Astrocyte of the cerebellum (primary cell): ENCODE results near the gene C1orf21.

Experiments
- DNase-seq: peaks from one replicate; pipeline ENCODE4 v3.0.0-alpha.2; 2011; ENCODE audit warnings: low read depth
- H3K4me3 ChIP-seq: 2 replicates; pipeline ENCODE4 v1.5.1; 2011; ENCODE audit warnings: mild to moderate bottlenecking, low read depth, low read length, moderate library complexity
- in situ Hi-C: cut with HindIII; loops from 2 replicates; pipeline ENCODE4 v1.10.0; 2017; ENCODE audit warnings: low sequenced_read_pairs
- TF ChIP-seq, protein P1 (sequence below): IDR thresholded peaks from 2 replicates; pipeline ENCODE4 v1.5.1; 2012; ENCODE audit warnings: low read length, low read depth, moderate library complexity, mild to moderate bottlenecking; ENCODE audit errors: missing control alignments

Gene C1orf21

DNA sequence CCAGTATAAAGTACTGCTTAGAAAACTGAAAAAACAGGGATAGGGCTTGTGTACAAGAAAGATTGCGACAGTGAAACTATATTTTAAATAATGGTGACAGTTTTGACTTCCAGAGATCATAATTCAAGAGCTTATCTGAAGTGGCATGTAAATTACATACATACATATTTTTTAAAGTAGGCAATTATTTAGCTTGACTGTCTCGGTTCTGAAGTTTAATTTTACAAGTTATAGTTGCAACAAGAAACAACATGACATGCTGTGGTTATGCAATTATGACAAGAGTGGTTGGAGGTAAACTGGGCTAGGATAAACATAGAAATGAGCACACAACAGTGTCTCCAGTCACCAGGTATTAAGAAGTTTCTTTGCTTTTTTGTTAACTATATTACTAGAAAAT, 4.1 kb downstream of the C1orf21 start:
- TF ChIP-seq, protein P1, sequence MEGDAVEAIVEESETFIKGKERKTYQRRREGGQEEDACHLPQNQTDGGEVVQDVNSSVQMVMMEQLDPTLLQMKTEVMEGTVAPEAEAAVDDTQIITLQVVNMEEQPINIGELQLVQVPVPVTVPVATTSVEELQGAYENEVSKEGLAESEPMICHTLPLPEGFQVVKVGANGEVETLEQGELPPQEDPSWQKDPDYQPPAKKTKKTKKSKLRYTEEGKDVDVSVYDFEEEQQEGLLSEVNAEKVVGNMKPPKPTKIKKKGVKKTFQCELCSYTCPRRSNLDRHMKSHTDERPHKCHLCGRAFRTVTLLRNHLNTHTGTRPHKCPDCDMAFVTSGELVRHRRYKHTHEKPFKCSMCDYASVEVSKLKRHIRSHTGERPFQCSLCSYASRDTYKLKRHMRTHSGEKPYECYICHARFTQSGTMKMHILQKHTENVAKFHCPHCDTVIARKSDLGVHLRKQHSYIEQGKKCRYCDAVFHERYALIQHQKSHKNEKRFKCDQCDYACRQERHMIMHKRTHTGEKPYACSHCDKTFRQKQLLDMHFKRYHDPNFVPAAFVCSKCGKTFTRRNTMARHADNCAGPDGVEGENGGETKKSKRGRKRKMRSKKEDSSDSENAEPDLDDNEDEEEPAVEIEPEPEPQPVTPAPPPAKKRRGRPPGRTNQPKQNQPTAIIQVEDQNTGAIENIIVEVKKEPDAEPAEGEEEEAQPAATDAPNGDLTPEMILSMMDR, result no peak
- in situ Hi-C loops, result no loop called here
- DNase-seq, result no peak
- H3K4me3 ChIP-seq, result no peak overlapping the region

DNA sequence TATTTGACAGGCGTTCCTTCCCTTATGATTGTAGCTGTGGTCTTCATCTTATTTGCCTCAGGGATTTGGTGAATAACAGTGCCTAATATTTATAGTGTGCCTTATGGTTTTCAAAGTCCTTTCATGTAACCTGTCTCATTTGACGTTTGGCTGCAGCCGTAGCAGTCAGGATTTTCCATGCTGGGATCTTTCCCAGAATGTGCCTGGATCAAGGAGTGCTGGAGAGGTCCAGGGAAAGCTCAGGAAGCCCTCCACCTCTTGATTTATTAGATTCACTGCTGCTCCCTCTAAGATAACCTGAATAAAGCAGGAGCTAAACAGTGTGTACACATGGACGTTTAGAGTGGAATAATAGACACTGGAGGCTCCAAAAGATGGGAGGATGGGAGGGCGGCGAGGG, 5.2 kb downstream of the C1orf21 start:
- in situ Hi-C loops, result no loop called here
- TF ChIP-seq, protein P1, result no peak
- DNase-seq, result no peak
- no peak overlapping the region for H3K4me3 ChIP-seq

DNA sequence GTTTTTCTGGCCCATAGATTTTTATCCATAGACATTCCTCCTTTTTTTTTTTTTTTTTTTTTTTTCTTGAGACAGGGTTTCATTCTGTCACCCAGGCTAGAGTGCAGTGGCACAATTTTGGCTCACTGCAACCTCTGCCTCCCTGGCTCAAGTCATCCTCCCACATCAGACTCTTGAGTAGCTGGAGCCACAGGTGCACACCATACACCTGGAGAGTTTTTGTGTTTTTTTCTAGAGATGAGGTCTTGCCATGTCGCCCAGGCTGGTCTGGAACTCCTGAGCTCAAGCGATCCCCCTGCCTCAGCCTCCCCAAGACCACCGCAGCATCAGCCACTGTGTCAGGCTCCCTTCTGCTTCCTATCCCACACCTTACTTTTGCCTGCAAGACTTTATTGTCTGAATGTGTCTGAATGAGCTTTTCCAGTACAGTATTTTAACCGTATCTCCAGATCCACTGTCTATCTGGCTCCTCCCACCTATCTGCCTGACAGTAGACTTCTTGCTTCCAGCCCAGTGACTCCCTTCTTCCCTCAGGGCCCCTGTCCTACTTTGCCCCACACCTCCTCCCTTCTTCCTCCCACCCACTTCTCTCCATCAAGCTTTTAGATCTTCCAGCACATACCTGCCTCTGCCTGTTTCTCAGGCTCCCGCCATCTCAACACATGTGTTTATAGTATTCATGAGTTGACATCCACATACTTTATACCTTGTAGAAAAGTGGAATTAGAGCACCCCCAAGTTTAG, 6.1 kb downstream of the C1orf21 start:
- no peak for DNase-seq
- TF ChIP-seq, protein P1, result no peak
- in situ Hi-C loops, result no loop called here
- no peak overlapping the region for H3K4me3 ChIP-seq

DNA sequence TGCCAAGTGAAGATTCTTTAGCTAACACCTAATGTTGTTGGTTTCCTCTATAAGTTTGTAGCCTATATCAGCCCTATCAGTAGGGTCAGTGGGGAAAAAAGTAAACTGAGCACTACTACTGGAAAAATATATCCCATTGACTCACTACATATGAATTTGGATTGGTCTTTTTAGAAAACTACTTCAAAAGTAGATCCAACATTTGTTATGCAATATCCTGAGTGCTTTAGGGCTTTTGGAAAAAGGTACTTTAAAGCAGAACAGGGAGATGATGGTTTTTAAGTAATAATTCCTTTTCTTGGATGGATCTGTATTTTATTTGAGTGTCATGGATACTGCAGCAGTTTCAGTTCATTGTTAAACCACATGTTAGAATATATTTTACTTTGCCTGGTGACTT, 7.1 kb downstream of the C1orf21 start:
- TF ChIP-seq, protein P1, result no peak
- DNase-seq, result no peak
- no peak overlapping the region for H3K4me3 ChIP-seq
- in situ Hi-C loops, result no loop called here

DNA sequence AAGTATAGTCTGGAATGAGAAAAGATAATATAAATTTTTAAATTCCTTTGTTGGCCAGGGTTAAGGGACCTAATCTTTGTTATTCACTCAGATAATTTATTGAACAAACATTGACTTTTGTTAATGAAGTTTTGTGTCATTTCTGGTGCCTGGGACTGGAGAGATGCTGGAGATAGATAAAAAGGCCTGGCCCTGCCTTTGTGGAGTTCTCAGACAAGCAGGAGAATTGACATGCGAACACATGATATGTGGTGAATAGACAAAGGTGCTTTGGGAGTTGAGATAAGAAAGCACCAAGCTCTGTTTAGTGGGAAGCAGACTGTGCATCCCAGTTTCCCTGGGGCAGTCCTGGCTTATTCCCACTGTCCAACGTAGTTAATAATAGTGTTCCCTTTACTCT, 8.5 kb downstream of the C1orf21 start:
- in situ Hi-C loops, result no loop called here
- no peak for DNase-seq
- no peak overlapping the region for H3K4me3 ChIP-seq
- TF ChIP-seq, protein P1, result no peak

DNA sequence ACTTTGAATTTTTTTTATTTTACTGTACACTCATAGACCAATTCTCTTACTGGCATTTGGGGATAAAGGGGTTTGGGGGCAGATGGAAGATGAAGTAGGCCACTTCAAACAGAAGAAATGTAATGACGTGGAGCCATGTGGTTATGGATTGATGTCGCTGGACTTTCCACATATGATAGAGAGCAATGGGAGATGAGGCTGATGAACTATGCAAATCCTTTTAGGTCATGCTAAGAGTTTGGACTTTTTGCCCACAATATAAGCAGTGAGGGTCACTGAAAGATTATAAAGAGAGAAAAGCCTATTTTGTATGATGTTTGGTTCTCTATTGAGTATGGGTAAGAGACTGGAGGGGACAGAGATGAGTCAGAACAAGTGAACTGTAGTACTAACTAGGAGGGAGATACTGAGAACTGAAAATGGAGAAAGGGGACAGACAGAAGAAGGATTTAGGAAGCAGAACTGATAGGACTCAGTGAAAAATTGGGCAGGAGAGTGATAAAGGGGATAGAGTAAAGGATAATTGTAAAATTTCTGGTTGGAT, 9.2 kb downstream of the C1orf21 start:
- TF ChIP-seq, protein P1, result no peak

More for the DNA sequence above, 9.2 kb downstream of the C1orf21 start:
- no peak for DNase-seq
- in situ Hi-C loops, result no loop called here
- H3K4me3 ChIP-seq, result no peak overlapping the region
